Measurements from ENCODE around the gene POU6F2. TPM values are rescaled to one million over a fixed set of nuclear protein-coding genes. Genes with fewer than 3 reads are reported as not detected.
"Not testable (repeated sequence)": the region's sequence is repeated elsewhere in the genome, so short reads cannot be mapped to it uniquely, and the experiment has no call there.

Gene POU6F2
- total RNA-seq, 2 experiments from 2014 or later = 0.32 TPM; not detected in 1

- H3K4me3 Mint-ChIP-seq = no peak overlapping the region
- no peaks in the 10 kb centered on the region for H3K36me3 Mint-ChIP-seq
- DNase-seq (no peak), ATAC-seq (no peak)
- H3K9me3 Mint-ChIP-seq (ENCODE audit: low read depth) = no peaks in the 10 kb centered on the region
- H3K27me3 Mint-ChIP-seq = peaks cover 4% of the 10 kb centered on the region
- no peak overlapping the region for H3K27ac Mint-ChIP-seq
- no peaks in the 10 kb centered on the region for H3K4me1 Mint-ChIP-seq
- CTCF ChIA-PET = no interaction called here
These were observed 397.6 kb downstream of the POU6F2 start for GRCh38 chr7:39375047-39375873.

- no peak for DNase-seq
- ATAC-seq = no peak
- Mint-ChIP-seq H3K4me3 (no peak overlapping the region), H3K27ac (no peak overlapping the region), H3K36me3 (no peaks in the 10 kb centered on the region), H3K4me1 (no peaks in the 10 kb centered on the region), H3K9me3 (ENCODE audit: low read depth) (no peaks in the 10 kb centered on the region), H3K27me3 (peaks cover 4% of the 10 kb centered on the region)
- CTCF ChIA-PET = no interaction called here
These were observed 398.1 kb downstream of the POU6F2 start for GRCh38 chr7:39375874-39376190.

GRCh38 chr7:39376881-39377280, 399.2 kb downstream of the POU6F2 start:
- H3K4me1 Mint-ChIP-seq; DNase-seq; H3K27me3 Mint-ChIP-seq; H3K4me3 Mint-ChIP-seq; ATAC-seq; CTCF ChIA-PET; H3K36me3 Mint-ChIP-seq; H3K27ac Mint-ChIP-seq; H3K9me3 Mint-ChIP-seq (ENCODE audit: low read depth): not testable (repeated sequence)

- ATAC-seq (no peak), DNase-seq (no peak)
- Mint-ChIP-seq H3K36me3 (no peaks in the 10 kb centered on the region), H3K4me3 (no peak overlapping the region), H3K27ac (no peak overlapping the region), H3K9me3 (ENCODE audit: low read depth) (no peaks in the 10 kb centered on the region), H3K4me1 (no peaks in the 10 kb centered on the region), H3K27me3 (peaks cover 10% of the 10 kb centered on the region)
- CTCF ChIA-PET = no interaction called here
These were observed 401.7 kb downstream of the POU6F2 start for GRCh38 chr7:39379416-39379815.

- no peak overlapping the region for H3K27ac Mint-ChIP-seq
- no peaks in the 10 kb centered on the region for H3K36me3 Mint-ChIP-seq
- CTCF ChIA-PET = no interaction called here
These were observed 405.4 kb downstream of the POU6F2 start for GRCh38 chr7:39383136-39383535.

GRCh38 chr7:39384386-39384785, 406.7 kb downstream of the POU6F2 start:
- no peak overlapping the region for H3K4me3 Mint-ChIP-seq
- no peak for ATAC-seq
- DNase-seq = no peak
- H3K27ac Mint-ChIP-seq = no peak overlapping the region
- no peaks in the 10 kb centered on the region for H3K4me1 Mint-ChIP-seq
- H3K9me3 Mint-ChIP-seq (ENCODE audit: low read depth) = no peaks in the 10 kb centered on the region
- no peaks in the 10 kb centered on the region for H3K36me3 Mint-ChIP-seq
- CTCF ChIA-PET = no interaction called here
- peaks cover 18% of the 10 kb centered on the region for H3K27me3 Mint-ChIP-seq

More at GRCh38 chr7:39383136-39383535, 405.4 kb downstream of the POU6F2 start:
- Mint-ChIP-seq H3K27me3 (peaks cover 13% of the 10 kb centered on the region), H3K4me1 (no peaks in the 10 kb centered on the region), H3K9me3 (ENCODE audit: low read depth) (no peaks in the 10 kb centered on the region), H3K4me3 (no peak overlapping the region)
- ATAC-seq (no peak), DNase-seq (no peak)

- CTCF ChIA-PET = no interaction called here
- Mint-ChIP-seq H3K27me3 (peaks cover 26% of the 10 kb centered on the region), H3K36me3 (no peaks in the 10 kb centered on the region), H3K27ac (no peak overlapping the region), H3K9me3 (ENCODE audit: low read depth) (no peaks in the 10 kb centered on the region), H3K4me3 (no peak overlapping the region), H3K4me1 (no peaks in the 10 kb centered on the region)
- ATAC-seq = no peak
- no peak for DNase-seq
These were observed 409.0 kb downstream of the POU6F2 start for GRCh38 chr7:39386718-39387117.

GRCh38 chr7:39392151-39392550, 414.4 kb downstream of the POU6F2 start:
- CTCF ChIA-PET = no interaction called here
- DNase-seq = no peak
- H3K27ac Mint-ChIP-seq = no peak overlapping the region
- no peaks in the 10 kb centered on the region for H3K4me1 Mint-ChIP-seq
- no peaks in the 10 kb centered on the region for H3K36me3 Mint-ChIP-seq
- H3K27me3 Mint-ChIP-seq = peaks cover 34% of the 10 kb centered on the region
- ATAC-seq = no peak
- H3K4me3 Mint-ChIP-seq = no peak overlapping the region
- no peaks in the 10 kb centered on the region for H3K9me3 Mint-ChIP-seq (ENCODE audit: low read depth)

- Mint-ChIP-seq H3K27me3 (peaks cover 29% of the 10 kb centered on the region), H3K9me3 (ENCODE audit: low read depth) (no peaks in the 10 kb centered on the region), H3K4me3 (no peak overlapping the region), H3K27ac (no peak overlapping the region), H3K36me3 (no peaks in the 10 kb centered on the region), H3K4me1 (no peaks in the 10 kb centered on the region)
- CTCF ChIA-PET = interaction anchor here (1.5 kb wide), 1 partner anchor 14 kb away, joined by 3 read pairs; no protein-coding TSS in a partner anchor
- no peak for DNase-seq
- ATAC-seq = no peak
These were observed 416.5 kb downstream of the POU6F2 start for GRCh38 chr7:39394105-39394680.

- Mint-ChIP-seq H3K9me3 (ENCODE audit: low read depth) (no peaks in the 10 kb centered on the region), H3K27me3 (peaks cover 12% of the 10 kb centered on the region), H3K27ac (no peak overlapping the region), H3K4me1 (no peaks in the 10 kb centered on the region), H3K4me3 (no peak overlapping the region), H3K36me3 (no peaks in the 10 kb centered on the region)
- ATAC-seq (no peak), DNase-seq (no peak)
- CTCF ChIA-PET = no interaction called here
These were observed 421.7 kb downstream of the POU6F2 start for GRCh38 chr7:39399458-39399857.

- Mint-ChIP-seq H3K27me3 (peaks cover 7% of the 10 kb centered on the region), H3K4me1 (no peaks in the 10 kb centered on the region), H3K36me3 (no peaks in the 10 kb centered on the region), H3K27ac (no peak overlapping the region), H3K4me3 (no peak overlapping the region), H3K9me3 (ENCODE audit: low read depth) (no peaks in the 10 kb centered on the region)
- ATAC-seq (no peak), DNase-seq (no peak)
- CTCF ChIA-PET = no interaction called here
These were observed 422.3 kb downstream of the POU6F2 start for GRCh38 chr7:39399986-39400385.

GRCh38 chr7:39400836-39401235, 423.1 kb downstream of the POU6F2 start:
- Mint-ChIP-seq H3K36me3 (no peaks in the 10 kb centered on the region), H3K4me3 (no peak overlapping the region), H3K27ac (no peak overlapping the region), H3K27me3 (peaks cover 7% of the 10 kb centered on the region), H3K4me1 (no peaks in the 10 kb centered on the region), H3K9me3 (ENCODE audit: low read depth) (no peaks in the 10 kb centered on the region)
- CTCF ChIA-PET = no interaction called here
- ATAC-seq (no peak), DNase-seq (no peak)

GRCh38 chr7:39402034-39402433, 424.3 kb downstream of the POU6F2 start:
- Mint-ChIP-seq H3K4me3 (no peak overlapping the region), H3K4me1 (no peaks in the 10 kb centered on the region), H3K27ac (no peak overlapping the region), H3K36me3 (no peaks in the 10 kb centered on the region), H3K27me3 (peaks cover 12% of the 10 kb centered on the region), H3K9me3 (ENCODE audit: low read depth) (no peaks in the 10 kb centered on the region)
- ATAC-seq = no peak
- no peak for DNase-seq
- CTCF ChIA-PET = no interaction called here

- Mint-ChIP-seq H3K4me3 (no peak overlapping the region), H3K9me3 (ENCODE audit: low read depth) (no peaks in the 10 kb centered on the region), H3K4me1 (no peaks in the 10 kb centered on the region), H3K27ac (no peak overlapping the region), H3K36me3 (no peaks in the 10 kb centered on the region), H3K27me3 (peaks cover 18% of the 10 kb centered on the region)
- no peak for DNase-seq
- no peak for ATAC-seq
- CTCF ChIA-PET = no interaction called here
These were observed 427.2 kb downstream of the POU6F2 start for GRCh38 chr7:39404907-39405306.
